ENCODE measurements around the gene CNTNAP2.

GRCh38 chr7:146528581-146528980 is 412.0 kb downstream of the CNTNAP2 start:
- TF ChIP-seq CTCF (IDR thresholded peaks at IDR 0.05) (no peak), POLR2A (IDR thresholded peaks at IDR 0.05) (no peak), EP300 (IDR thresholded peaks at IDR 0.05) (no peak)

Measured in tibial nerve (tissue), 4 donors.